HG03432 (cell line): ENCODE measurements around the gene HSD17B7.
"Not testable (repeated sequence)": the region's sequence is repeated elsewhere in the genome, so short reads cannot be mapped to it uniquely, and the experiment has no call there.

Experiments used
- ATAC-seq: cut with Tn5 transposase; IDR thresholded peaks from one replicate; pipeline ENCODE4 v1.9.1; 2021; ENCODE audit warnings: mild to moderate bottlenecking, moderate library complexity; ENCODE audit not compliant: unreplicated experiment

HSD17B7 gene, protein sequence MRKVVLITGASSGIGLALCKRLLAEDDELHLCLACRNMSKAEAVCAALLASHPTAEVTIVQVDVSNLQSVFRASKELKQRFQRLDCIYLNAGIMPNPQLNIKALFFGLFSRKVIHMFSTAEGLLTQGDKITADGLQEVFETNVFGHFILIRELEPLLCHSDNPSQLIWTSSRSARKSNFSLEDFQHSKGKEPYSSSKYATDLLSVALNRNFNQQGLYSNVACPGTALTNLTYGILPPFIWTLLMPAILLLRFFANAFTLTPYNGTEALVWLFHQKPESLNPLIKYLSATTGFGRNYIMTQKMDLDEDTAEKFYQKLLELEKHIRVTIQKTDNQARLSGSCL

DNA sequence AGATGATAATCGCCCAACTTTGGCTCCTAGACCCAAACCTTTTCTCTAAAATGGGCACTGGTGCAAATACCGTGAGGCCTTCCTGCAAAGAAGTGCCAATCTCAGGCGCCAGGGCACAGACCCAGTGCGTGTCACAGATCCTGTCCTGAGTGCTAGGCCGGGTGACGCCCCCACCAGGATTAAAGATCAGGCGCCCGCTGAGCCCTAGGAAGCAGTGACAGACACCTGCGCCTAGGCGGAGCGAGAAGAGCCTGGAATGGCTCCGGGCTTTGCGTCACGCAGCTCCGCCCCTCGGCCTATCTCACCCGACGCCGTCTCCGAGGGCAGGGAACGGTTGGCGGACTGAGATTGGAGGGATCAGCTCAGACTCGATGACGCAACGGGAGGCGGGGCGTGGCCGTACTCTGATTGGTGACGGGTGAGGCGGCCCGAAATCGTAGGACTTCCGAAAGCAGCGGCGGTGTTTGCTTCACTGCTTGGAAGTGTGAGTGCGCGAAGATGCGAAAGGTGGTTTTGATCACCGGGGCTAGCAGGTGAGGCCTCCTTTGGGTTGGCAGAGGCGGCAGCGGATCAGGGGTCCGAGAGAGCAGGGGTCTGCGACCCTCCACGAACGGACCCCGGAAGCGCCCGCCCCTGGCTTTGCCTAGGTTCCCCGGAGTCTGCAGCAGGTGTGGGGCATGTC is at the start of gene HSD17B7:
HSD17B7 (plus strand) TSS at position 400 of the 682 bp plus-strand sequence; CDS start at position 499, 99 bp downstream.
- peak; percentile 99 for ATAC-seq

DNA sequence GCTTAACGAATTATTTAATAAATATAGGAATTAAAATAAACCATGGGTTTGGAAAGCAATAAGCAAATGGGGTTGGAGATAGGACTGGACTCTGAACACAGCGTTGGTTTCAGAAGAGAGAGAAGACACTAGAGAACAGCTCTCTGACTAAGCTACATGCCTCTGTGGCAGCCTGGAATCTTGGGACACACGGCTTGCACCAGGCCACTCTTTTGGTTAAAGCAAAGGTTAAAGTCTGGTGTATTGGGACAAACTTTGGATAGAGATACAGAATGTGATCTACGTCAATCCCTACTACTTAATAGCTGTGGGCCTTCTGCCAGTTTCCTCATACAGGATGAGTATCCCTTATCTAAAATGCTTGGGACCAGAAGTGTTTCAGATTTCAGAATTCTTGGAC is 49.7 kb upstream of the HSD17B7 start:
- ATAC-seq = no peak

DNA sequence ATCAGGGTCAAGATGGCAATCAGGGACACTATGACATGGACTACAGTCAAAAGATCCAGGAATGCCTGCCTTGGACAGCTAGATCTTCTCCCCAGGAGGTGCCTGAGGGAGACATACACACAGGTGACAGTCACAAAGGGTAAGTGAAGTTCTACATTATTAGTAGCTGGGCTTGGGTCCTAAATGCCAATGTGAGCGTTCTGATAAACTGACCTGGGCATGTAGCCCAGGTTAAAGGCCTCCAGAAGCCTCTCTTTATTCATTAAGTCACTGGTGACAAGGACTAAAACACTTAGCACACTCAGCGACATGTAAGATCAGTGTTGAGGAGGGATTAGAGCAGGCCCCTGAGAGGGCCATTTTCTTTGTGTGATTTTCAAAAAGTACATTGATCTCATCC is 48.9 kb upstream of the HSD17B7 start:
- no peak for ATAC-seq

DNA sequence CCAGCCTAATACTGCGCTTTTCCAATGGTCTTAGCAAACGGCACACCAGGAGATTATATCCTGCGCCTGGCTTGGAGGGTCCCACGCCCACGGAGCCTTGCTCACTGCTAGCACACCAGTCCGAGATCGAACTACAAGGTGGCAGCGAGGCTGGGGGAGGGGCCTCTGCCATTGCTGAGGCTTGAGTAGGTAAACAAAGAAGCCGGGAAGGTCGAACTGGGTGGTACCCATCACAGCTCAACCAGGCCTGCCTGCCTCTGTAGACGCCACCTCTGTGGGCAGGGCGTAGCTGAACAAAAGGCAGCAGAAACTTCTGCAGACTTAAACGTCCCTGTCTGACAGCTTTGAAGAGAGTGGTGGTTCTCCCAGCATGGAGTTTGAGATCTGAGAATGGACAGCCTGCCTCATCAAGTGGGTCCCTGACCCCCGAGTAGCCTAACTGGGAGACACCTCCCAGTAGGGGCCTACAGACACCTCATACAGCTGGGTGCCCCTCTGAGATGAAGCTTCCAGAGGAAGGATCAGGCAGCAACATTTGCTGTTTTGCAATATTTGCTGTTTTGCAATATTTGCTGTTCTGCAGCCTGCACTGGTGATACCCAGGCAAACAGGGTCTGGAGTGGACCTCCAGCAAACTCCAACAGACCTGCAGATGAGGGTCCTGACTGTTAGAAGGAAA is 44.1 kb upstream of the HSD17B7 start:
- ATAC-seq = not testable (repeated sequence)

DNA sequence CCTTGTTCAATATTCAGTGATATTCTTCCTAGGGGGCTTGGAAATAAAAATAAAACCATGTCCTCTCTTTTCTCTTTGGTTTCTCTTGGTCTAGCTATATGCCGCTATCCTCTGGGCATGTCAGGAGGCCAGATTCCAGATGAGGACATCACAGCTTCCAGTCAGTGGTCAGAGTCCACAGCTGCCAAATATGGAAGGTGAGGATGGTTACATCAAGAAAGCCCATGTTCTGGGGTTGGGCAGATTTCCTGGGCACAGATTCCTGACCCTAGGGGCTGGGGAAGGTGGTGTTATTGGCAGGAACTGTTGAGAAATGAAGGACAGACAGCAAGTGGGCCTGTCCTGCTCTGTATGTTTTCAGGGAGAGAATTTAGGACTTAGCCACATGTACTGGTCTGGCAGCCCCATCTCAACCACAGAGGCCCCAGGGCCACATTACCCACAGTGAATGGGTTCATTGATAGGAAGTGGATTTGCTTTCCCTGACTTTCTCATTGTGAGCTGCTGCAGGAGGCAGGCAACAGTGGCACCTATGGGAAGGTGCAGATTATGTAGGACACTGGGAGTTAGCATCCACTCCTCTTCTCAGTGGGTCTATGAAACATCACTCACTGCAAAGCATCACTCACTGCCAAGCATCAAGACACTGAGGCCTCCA is 37.4 kb upstream of the HSD17B7 start:
- no peak for ATAC-seq

DNA sequence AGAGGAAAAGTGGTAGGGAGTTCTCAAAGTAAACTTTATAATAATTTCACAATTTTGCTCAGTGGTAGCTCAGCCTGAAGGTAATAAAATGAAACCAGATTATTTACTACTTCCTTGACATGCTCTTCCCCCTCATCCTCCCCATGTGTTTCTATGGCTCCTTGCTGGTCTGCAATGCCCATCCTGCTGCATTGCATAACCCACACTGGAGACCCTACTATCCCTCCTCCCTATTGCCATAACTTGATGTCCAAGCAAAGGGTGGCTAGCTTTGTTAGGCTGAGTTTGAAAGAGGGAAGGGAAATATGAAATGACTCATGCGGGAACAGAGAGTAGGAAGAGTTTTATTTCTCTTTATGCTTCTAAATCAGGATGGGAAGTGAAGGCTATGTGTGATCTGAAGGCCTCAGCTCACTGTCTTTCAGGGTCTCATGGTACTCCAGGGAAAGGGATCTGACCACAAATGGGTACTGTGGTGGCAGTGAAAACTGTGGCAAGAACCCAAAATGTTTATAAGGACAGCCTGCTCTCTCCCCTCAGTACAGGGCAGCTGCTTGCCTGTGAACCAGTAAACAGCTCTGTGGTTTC is 36.4 kb upstream of the HSD17B7 start:
- ATAC-seq = no peak

DNA sequence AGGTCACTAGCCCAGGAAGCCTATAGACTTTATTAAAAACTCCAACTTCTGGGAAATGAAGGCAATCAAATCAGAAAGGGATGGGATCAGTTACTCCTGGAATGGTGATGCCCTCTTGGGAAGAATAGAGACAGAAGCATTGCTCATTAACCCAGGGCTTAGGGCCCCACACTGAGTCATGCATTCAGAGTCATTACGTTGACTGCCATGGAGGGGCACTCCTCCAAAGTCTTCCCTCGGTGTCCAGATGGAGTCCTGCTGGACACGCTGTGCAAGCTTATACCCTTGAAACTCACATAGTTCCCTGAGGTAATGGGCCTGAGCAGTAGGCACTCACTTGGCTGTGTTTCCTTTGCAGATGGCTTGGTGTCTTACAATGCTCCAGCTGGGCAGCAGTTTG is 35.2 kb upstream of the HSD17B7 start:
- ATAC-seq = no peak

DNA sequence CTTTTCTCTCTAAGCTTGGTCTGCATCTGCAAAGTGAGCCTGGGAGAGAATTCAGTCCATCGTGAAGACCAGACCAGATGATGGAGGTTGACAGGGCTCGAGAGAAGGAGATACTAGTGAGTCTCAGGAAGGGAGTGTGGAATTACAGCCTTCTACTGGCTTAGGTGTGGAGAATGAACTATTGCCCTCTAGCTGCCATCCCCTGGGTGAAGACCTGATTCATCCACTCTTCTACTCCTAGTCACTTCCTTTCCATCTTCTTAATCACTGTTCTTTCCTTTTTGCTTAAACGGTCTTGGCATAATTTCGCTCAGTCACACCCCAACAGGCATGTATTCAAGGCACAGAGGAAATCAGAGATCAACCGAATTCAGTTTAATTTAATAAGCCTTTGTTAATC is 34.0 kb upstream of the HSD17B7 start:
- no peak for ATAC-seq

DNA sequence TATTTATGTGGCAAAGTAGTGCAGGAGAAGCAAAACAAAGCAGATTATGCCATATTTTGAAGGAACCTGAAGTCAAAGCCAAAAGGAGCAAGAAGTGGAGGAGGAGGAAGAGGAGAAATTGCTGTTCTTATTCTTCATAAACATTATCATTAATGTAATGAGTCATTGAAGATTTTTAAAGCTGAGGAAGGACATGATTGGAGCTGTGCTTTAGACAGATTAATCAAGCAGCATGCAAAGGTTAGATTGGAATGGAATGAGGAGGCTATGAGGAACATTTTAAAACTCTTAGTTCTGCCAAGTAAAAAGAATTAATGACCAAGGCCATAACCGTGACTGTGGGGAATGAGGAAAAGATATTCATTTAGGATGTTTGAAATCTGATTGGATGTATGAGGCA is 33.0 kb upstream of the HSD17B7 start:
- ATAC-seq = no peak

DNA sequence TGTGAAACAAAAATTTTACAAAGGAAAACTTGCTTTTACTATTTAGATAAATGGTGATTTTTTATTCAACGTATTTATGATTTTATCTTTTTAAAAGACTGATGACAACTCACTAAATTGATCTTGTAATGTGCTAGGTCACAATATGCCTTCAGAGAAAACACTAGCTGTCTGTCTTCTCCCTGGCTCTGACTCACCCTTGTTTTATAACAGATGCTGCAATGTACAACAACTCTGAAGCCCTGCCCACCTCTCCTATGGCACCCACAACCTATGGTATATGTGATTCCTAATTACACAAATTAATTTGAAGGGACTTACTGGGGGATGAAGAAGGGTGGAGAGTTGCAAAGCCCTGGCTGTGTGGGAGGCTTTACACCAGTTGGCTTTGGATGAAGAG is 24.7 kb upstream of the HSD17B7 start:
- no peak for ATAC-seq

DNA sequence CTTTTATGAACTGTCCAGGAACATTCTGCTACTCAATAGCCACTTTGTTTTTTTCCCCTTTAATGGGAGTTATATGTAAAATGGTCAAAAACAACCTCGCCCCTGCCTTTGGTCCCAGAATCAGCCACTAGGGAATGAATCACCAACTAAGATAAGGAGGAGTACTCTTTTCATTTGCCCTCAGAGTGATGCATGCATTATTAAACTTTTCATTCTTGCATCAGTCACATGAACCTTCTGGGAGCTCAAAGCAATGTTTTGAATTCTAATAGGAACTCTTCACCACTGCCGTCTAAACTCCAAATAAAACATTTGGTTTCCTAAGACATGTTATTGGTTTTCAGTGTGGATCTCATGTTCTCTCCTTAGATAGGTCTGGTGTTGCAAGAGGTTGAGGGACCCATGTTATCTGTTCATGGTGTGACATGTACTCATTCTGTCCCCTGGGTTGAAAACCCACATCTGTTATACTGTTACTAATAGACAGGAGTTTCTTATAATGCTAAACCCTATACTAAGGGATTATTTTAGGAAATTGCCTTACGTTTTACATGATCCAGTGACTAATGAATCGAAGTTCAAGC is 17.8 kb upstream of the HSD17B7 start:
- ATAC-seq = no peak

DNA sequence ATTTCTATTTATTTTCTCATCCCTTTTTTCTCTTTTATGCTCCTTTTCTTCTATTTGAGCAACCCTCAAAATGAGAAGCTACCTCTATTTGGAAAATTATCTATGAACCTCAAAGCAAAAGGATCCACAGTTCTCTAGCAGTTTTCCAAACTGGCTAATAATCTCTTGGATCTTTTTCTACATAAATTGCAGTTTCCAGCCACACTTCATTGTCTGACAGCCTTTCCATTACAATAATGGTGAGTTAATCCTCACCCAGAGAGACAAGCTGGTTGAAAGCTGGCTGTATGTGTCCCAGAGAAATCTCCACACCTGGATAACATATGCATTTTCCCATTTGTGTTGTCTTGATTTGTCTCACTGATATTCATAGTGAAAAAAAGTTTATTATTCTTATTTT is 16.5 kb upstream of the HSD17B7 start:
- ATAC-seq = no peak

DNA sequence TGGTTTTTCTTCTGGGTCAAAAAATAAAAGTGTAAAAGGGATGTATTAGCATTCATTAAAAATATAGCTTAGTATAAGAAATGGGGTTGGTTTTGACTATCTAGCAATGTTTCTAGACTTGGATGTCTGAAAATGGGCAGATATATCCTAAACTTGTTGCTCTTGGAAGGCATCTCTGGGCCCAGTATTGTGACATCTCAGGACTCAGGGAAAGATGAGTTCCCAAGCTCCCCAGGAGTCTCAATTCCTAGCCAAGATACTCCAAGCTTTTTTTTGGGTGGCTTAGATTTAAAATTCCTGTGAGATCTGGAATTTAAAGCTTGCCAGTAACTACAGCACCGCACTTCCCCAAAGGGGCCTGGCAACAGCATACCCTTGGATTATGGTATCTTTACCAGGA is 11.5 kb upstream of the HSD17B7 start:
- no peak for ATAC-seq

DNA sequence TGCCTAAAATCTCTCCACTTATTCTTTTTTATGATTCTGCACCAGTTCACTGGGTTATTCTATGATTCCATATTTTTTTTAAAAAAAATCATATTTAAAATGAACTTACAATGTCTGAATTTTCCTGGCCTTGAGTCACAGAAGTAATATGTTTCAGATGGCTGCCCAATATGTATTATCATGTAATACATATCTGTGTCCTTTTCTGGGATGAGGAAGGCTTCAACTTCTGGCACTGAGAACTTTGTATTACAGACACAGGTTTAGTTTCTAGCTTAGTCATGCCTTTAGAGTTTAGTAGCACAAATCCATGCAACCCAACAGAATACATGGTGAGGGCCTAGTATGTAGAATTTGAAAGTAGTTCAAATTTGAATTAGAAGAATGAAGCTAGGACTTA is 7.8 kb upstream of the HSD17B7 start:
- ATAC-seq = no peak

DNA sequence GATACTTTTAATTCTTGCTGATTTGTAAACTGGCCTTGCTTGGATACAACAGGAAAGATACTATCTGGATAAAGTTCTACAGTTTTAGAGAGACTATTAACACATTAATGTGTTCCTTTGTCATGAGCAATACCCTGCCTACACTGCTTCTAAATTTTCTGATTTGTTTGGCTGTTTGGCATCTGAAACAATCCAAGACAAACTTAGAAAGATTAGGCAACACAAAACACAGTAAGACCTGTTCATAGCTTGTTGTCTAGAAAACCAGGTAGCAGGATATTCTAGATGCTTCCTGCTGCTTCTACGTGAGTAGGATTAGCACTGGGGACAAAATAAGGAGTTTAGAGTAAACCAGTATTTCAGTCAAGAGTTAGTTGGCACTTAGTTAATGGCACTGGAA is 5.6 kb upstream of the HSD17B7 start:
- ATAC-seq = not testable (repeated sequence)

DNA sequence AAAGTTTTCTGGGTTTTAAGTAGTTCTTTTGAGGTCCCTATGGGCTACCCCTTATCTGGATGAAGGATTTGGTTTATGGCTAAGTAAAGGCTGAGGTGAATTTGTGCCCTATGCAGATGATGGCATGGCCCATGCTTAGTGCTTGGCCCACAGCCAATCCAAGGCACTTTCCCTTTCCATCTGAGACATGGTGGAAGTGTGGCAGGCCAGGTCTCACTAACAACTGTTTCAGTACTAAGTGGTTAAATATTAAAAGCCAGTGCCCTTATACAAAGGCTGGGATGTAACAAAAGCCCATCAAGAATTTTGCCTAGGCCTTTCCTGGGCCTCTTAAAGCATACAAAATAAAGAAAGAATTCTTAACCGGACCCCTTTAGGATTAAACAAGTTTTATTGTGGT is 1.7 kb upstream of the HSD17B7 start:
- ATAC-seq = not testable (repeated sequence)

DNA sequence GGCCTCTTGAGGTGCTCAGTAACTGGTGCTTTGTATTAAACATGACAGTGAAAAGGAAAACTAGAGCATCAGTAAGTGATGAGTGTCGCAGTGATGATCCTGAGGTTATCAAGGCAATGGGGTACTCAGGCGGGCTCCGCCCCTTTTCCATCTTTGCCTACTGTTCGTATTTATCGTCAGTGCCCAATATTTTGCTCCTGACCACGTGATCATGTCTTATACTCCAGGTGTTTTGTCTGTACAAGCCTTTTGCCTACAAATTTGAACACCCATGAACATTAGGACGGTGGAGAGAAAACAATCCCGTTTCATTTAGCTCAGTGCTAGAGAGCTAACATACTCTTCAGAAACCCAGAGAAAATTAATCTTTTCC is 469 bp downstream of the HSD17B7 start:
- not testable (repeated sequence) for ATAC-seq

DNA sequence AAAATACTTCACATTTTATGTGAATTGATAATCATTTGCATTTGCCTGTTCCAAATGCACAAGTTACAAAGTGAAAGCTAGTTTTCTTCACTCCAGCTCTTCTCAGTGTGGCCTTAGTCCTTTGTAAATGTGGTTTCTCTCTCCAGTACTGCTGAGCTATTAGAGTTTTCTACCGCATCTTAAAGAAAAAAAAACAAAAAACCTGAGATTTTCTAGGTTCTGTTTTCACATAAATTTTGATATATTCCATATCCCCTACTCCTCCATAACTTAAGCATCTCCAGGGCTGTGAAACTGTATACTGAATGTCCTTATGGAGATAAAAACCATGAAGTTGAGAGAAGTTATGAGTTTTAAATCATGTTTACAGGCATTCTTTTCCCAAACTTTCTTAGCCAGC is 3.8 kb downstream of the HSD17B7 start:
- ATAC-seq = not testable (repeated sequence)

DNA sequence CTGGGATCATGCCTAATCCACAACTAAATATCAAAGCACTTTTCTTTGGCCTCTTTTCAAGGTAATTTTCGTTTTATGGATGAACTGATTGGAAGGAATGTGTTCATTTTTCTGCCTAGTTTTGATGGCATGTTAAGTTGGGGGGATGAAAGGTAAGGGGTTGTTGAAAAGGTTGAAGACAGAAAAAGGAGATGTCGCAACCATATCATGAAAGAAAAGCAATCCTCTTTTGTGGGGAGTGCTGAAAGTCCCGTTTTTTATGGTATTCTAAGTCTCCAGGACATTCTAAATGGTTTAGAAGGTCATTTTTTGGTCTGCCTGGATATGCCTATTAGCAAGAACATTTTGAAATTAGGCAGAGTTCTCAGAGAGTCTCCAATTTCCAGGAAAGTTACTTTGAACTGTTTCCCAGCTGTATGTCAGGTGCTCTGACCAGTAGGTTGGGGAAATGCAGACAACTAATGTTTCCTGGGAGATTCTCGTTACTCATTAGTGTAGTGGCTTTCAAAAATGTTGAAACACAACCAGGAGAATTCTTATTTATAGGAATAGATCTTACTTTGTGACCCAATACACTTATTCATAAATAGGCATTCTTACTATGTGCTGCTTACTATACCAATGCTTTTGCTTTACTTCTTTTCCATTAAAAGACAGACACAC is 6.2 kb downstream of the HSD17B7 start:
- ATAC-seq = not testable (repeated sequence)
